HG03442 (cell line): ENCODE data around the gene ARHGEF28.

Experiments used
- ATAC-seq: cut with Tn5 transposase; IDR thresholded peaks from one replicate; pipeline ENCODE4 v1.9.1; 2021; ENCODE audit warnings: mild to moderate bottlenecking, moderate library complexity; ENCODE audit not compliant: unreplicated experiment

Gene ARHGEF28

GRCh38 chr5:73983644-73984043, 357.6 kb downstream of the ARHGEF28 start:
- no peak for ATAC-seq

- no peak for ATAC-seq
Measured at GRCh38 chr5:73985145-73985544, 359.1 kb downstream of the ARHGEF28 start.

- ATAC-seq: no peak
Measured at GRCh38 chr5:73986729-73987128, 360.7 kb downstream of the ARHGEF28 start.

- no peak for ATAC-seq
Measured at GRCh38 chr5:73987915-73988314, 361.9 kb downstream of the ARHGEF28 start.

GRCh38 chr5:73989956-73990355, 364.0 kb downstream of the ARHGEF28 start:
- no peak for ATAC-seq
